ENCODE measurements around the gene APEH.

APEH gene

GRCh38 chr3:49634736-49635135, 39.4 kb upstream of the APEH start:
- Histone ChIP-seq H3K4me2 (ENCODE audit: low read length) (no peak overlapping the region), H3K79me2 (ENCODE audit: insufficient read depth, low read length) (no peaks in the 10 kb centered on the region), H3K4me1 (ENCODE audit: insufficient read depth, low read length, severe bottlenecking) (no peaks in the 10 kb centered on the region), H3K9ac (ENCODE audit: low read length) (no peak overlapping the region), H3F3A (ENCODE audit: insufficient read depth, low read length) (no peaks in the 10 kb centered on the region), H4K20me1 (ENCODE audit: insufficient read depth, low read length) (no peaks in the 10 kb centered on the region), H3K27ac (ENCODE audit: low read depth, low read length, poor library complexity, severe bottlenecking) (no peak overlapping the region), H3K4me3 (ENCODE audit: low read depth, low read length, poor library complexity, severe bottlenecking) (no peak overlapping the region), H3K27me3 (ENCODE audit: insufficient read depth, low read length) (peaks cover 3% of the 10 kb centered on the region; the same call in 1 of the 2 replicates), H3K36me3 (ENCODE audit: insufficient read depth, low read length) (no peaks in the 10 kb centered on the region), H3K9me3 (ENCODE audit: low read length) (peaks cover 6% of the 10 kb centered on the region; the same call in 1 of the 2 replicates), H3K9me2 (ENCODE audit: low read depth, low read length) (no peaks in the 10 kb centered on the region), H2AFZ (ENCODE audit: low read length) (no peak overlapping the region)
- TF ChIP-seq CTCF (IDR thresholded peaks at IDR 0.05; ENCODE audit: low read length) (no peak), EZH2 (IDR thresholded peaks at IDR 0.05; ENCODE audit: borderline replicate concordance, low read length) (no peak)

GRCh38 chr3:49636883-49637609, 37.1 kb upstream of the APEH start:
- no peak for TF ChIP-seq EZH2 (IDR thresholded peaks at IDR 0.05; ENCODE audit: borderline replicate concordance, low read length)
- no peak for TF ChIP-seq CTCF (IDR thresholded peaks at IDR 0.05; ENCODE audit: low read length)
- Histone ChIP-seq H3K27me3 (ENCODE audit: insufficient read depth, low read length) (no peaks in the 10 kb centered on the region), H3K4me2 (ENCODE audit: low read length) (no peak overlapping the region), H3K36me3 (ENCODE audit: insufficient read depth, low read length) (no peaks in the 10 kb centered on the region), H3K9me2 (ENCODE audit: low read depth, low read length) (no peaks in the 10 kb centered on the region), H3K4me1 (ENCODE audit: insufficient read depth, low read length, severe bottlenecking) (no peaks in the 10 kb centered on the region), H2AFZ (ENCODE audit: low read length) (no peak overlapping the region), H3K9ac (ENCODE audit: low read length) (no peak overlapping the region), H4K20me1 (ENCODE audit: insufficient read depth, low read length) (no peaks in the 10 kb centered on the region), H3K27ac (ENCODE audit: low read depth, low read length, poor library complexity, severe bottlenecking) (no peak overlapping the region), H3K4me3 (ENCODE audit: low read depth, low read length, poor library complexity, severe bottlenecking) (no peak overlapping the region), H3K79me2 (ENCODE audit: insufficient read depth, low read length) (no peaks in the 10 kb centered on the region), H3K9me3 (ENCODE audit: low read length) (peaks cover under 1% of the 10 kb centered on the region; the same call in 1 of the 2 replicates), H3F3A (ENCODE audit: insufficient read depth, low read length) (no peaks in the 10 kb centered on the region)

GRCh38 chr3:49638445-49638844, 35.7 kb upstream of the APEH start:
- Histone ChIP-seq H3K27me3 (ENCODE audit: insufficient read depth, low read length) (no peaks in the 10 kb centered on the region), H3F3A (ENCODE audit: insufficient read depth, low read length) (no peaks in the 10 kb centered on the region), H3K36me3 (ENCODE audit: insufficient read depth, low read length) (no peaks in the 10 kb centered on the region), H4K20me1 (ENCODE audit: insufficient read depth, low read length) (no peaks in the 10 kb centered on the region), H3K79me2 (ENCODE audit: insufficient read depth, low read length) (no peaks in the 10 kb centered on the region), H3K4me3 (ENCODE audit: low read depth, low read length, poor library complexity, severe bottlenecking) (no peak overlapping the region), H3K27ac (ENCODE audit: low read depth, low read length, poor library complexity, severe bottlenecking) (no peak overlapping the region), H3K4me2 (ENCODE audit: low read length) (no peak overlapping the region), H2AFZ (ENCODE audit: low read length) (no peak overlapping the region), H3K9ac (ENCODE audit: low read length) (no peak overlapping the region), H3K9me2 (ENCODE audit: low read depth, low read length) (no peaks in the 10 kb centered on the region), H3K4me1 (ENCODE audit: insufficient read depth, low read length, severe bottlenecking) (no peaks in the 10 kb centered on the region), H3K9me3 (ENCODE audit: low read length) (no peaks in the 10 kb centered on the region)
- TF ChIP-seq CTCF (IDR thresholded peaks at IDR 0.05; ENCODE audit: low read length) (no peak), EZH2 (IDR thresholded peaks at IDR 0.05; ENCODE audit: borderline replicate concordance, low read length) (no peak)

All from OCI-LY1 (cell line).